Neural cell (in vitro differentiated cells): ENCODE measurements around the gene TIPRL.

Source experiments
- CTCF ChIP-seq: fragments of 450-650 bp; IDR thresholded peaks from 2 replicates; pipeline ENCODE4 v1.5.1; 2014; ENCODE audit warnings: antibody characterized with exemption, mild to moderate bottlenecking, moderate library complexity; ENCODE audit not compliant: poor library complexity, severe bottlenecking
- EP300 ChIP-seq: fragments of 450-650 bp; conservative IDR thresholded peaks from 2 replicates; pipeline ENCODE4 v1.6.1; 2014; ENCODE audit warnings: antibody characterized with exemption, mild to moderate bottlenecking, moderate library complexity; ENCODE audit not compliant: poor library complexity, severe bottlenecking
- EZH2 ChIP-seq: fragments of 200-600, 300-800 bp; shearing (Covaris generic), sonication (generic); IDR thresholded peaks from 2 replicates; pipeline ENCODE4 v1.6.1; 2014; ENCODE audit warnings: antibody characterized with exemption, low read length, borderline replicate concordance, mild to moderate bottlenecking; ENCODE audit not compliant: insufficient read depth, poor library complexity, severe bottlenecking
- POLR2AphosphoS5 ChIP-seq: IDR thresholded peaks from 2 replicates; pipeline ENCODE4 v1.6.1; 2012
- RAD21 ChIP-seq: fragments of 450-650 bp; conservative IDR thresholded peaks from 2 replicates; pipeline ENCODE4 v1.6.1; 2014; ENCODE audit warnings: antibody characterized with exemption, mild to moderate bottlenecking, moderate library complexity
- REST ChIP-seq: IDR thresholded peaks from 2 replicates; pipeline ENCODE4 v1.6.1; 2012; ENCODE audit warnings: borderline replicate concordance
- SMC3 ChIP-seq: fragments of 450-650 bp; conservative IDR thresholded peaks from 2 replicates; pipeline ENCODE4 v1.6.1; 2014; ENCODE audit warnings: antibody characterized with exemption, mild to moderate bottlenecking, moderate library complexity; ENCODE audit not compliant: poor library complexity
- TAF1 ChIP-seq: IDR thresholded peaks from 2 replicates; pipeline ENCODE4 v1.6.1; 2012; ENCODE audit warnings: low read depth

GRCh38 chr1:168129933-168130332 lies 48.8 kb upstream of the TIPRL start:
- TF ChIP-seq CTCF (no peak), EP300 (no peak), EZH2 (no peak), REST (no peak), TAF1 (no peak), RAD21 (no peak), POLR2AphosphoS5 (no peak), SMC3 (no peak)
